GM12878 (cell line): Measurements from ENCODE around the gene CCSER1. TPM values are rescaled to one million over a fixed set of nuclear protein-coding genes. Genes with fewer than 3 reads are reported as not detected.

Source experiments
- ATAC-seq: fragments of 200-7000 bp; cut with Tn5 transposase; 3 replicates; pipeline ENCODE4 v1.9.1; 2020; ENCODE audit warnings: mild to moderate bottlenecking, moderate library complexity
- BruUV-seq: library from RNA; stranded (reverse); fragments of 400-500 nt; replicated peaks from 2 replicates; lab custom pipeline; 2021; lab: Mats Ljungman, UMichigan
- CTCF ChIA-PET: fragments of 300-600 bp; sonication (Branson Sonifier 250); formaldehyde crosslinking; extraction: SDS; loops from one replicate; lab custom pipeline; 2021; ENCODE audit warnings: inconsistent platforms; lab: Yijun Ruan, JAX
- POLR2A ChIA-PET: fragments of 350-600 bp; formaldehyde crosslinking; extraction: SDS; loops from one replicate; lab custom pipeline; 2021; ENCODE audit warnings: inconsistent platforms; lab: Charles Lee
- RAD21 ChIA-PET: fragments of 300-600 bp; sonication (Branson Sonifier 250); formaldehyde crosslinking; loops from one replicate; lab custom pipeline; 2023; ENCODE audit warnings: antibody characterized with exemption; ENCODE audit not compliant: unreplicated experiment; lab: Charles Lee
- SMC1A ChIA-PET: fragments of 300-600 bp; sonication (Branson Sonifier 250); formaldehyde crosslinking; loops from one replicate; lab custom pipeline; 2023; ENCODE audit not compliant: unreplicated experiment, uncharacterized antibody; lab: Charles Lee
- DNase-seq: peaks from one replicate; pipeline ENCODE4 v3.0.0-alpha.2; 2011; ENCODE audit warnings: low read depth, low spot score
- FAIRE-seq: peaks from 3 replicates; lab custom pipeline; 2011; peaks lifted over from hg19 to GRCh38; lab: Jason Lieb, UNC
- H2AFZ ChIP-seq: 2 replicates; pipeline ENCODE4 v1.6.0; 2011; ENCODE audit warnings: low read depth, low read length, control low read depth; ENCODE audit not compliant: control insufficient read depth
- H3K27ac ChIP-seq: 2 replicates; pipeline ENCODE4 v1.5.1; 2011; ENCODE audit warnings: control low read depth; ENCODE audit not compliant: control insufficient read depth, insufficient read depth
- H3K27me3 ChIP-seq, 2 experiments: replicated peaks in 1 of 2; 2 replicates each; pipeline versions ENCODE4 v1.6.0 to v1.6.1; 2011; ENCODE audit warnings: low read length in 1 of 2; ENCODE audit not compliant: control insufficient read depth in 2 of 2, insufficient read depth in 2 of 2
- H3K36me3 ChIP-seq, 2 experiments: 2 replicates each; pipeline ENCODE4 v1.5.1; 2011; ENCODE audit warnings: low read length in 1 of 2; ENCODE audit not compliant: control insufficient read depth in 2 of 2, insufficient read depth in 2 of 2
- H3K4me1 ChIP-seq: 2 replicates; pipeline ENCODE4 v1.6.1; 2011; ENCODE audit warnings: mild to moderate bottlenecking, low read length, moderate library complexity, mixed read lengths; ENCODE audit not compliant: control insufficient read depth, insufficient read depth
- H3K4me2 ChIP-seq: 2 replicates; pipeline ENCODE4 v1.6.0; 2011; ENCODE audit warnings: control low read depth; ENCODE audit not compliant: control insufficient read depth, insufficient read depth
- H3K4me3 ChIP-seq: fragments of 200-600 bp; sonication (generic); 2 replicates; pipeline ENCODE4 v1.5.1; 2016
- H3K79me2 ChIP-seq: 2 replicates; pipeline ENCODE4 v1.6.0; 2011; ENCODE audit warnings: low read length; ENCODE audit not compliant: control insufficient read depth, insufficient read depth
- H3K9ac ChIP-seq: 2 replicates; pipeline ENCODE4 v1.8.0; 2011; ENCODE audit warnings: low read length, control low read depth, mixed read lengths; ENCODE audit not compliant: control insufficient read depth, insufficient read depth
- H3K9me3 ChIP-seq: replicated peaks from 3 replicates; pipeline ENCODE4 v1.5.1; 2011; ENCODE audit warnings: mild to moderate bottlenecking, low read length; ENCODE audit not compliant: control insufficient read depth, insufficient read depth
- H4K20me1 ChIP-seq: 2 replicates; pipeline ENCODE4 v1.6.0; 2011; ENCODE audit not compliant: control insufficient read depth, insufficient read depth
- BCL11A ChIP-seq: IDR thresholded peaks from 2 replicates; pipeline ENCODE4 v1.6.1; 2011; ENCODE audit warnings: low read depth, low read length
- BCL3 ChIP-seq: IDR thresholded peaks from 2 replicates; pipeline ENCODE4 v1.6.1; 2011; ENCODE audit warnings: borderline replicate concordance, low read depth, mild to moderate bottlenecking, moderate library complexity, low read length; ENCODE audit not compliant: insufficient read depth, poor library complexity, severe bottlenecking
- BRCA1 ChIP-seq: IDR thresholded peaks from 2 replicates; pipeline ENCODE4 v1.6.1; 2011; ENCODE audit warnings: low read depth, low read length, improper control_type of control experiment
- CBX5 ChIP-seq: sonication (generic); IDR thresholded peaks from 2 replicates; pipeline ENCODE4 v1.6.1; 2016; ENCODE audit warnings: low read depth, moderate library complexity, mild to moderate bottlenecking, inconsistent platforms
- CREM ChIP-seq: IDR thresholded peaks from 2 replicates; pipeline ENCODE4 v1.6.1; 2014; ENCODE audit warnings: antibody characterized with exemption, low read depth
- CTCF ChIP-seq, 3 experiments: IDR thresholded peaks in 2 of 3; conservative IDR thresholded peaks in 1 of 3; 2 replicates each; pipeline ENCODE4 v1.5.1; 2011; ENCODE audit warnings: low read depth in 3 of 3, low read length in 3 of 3, mild to moderate bottlenecking in 3 of 3, control low read depth in 2 of 3, moderate library complexity in 2 of 3, inconsistent platforms in 1 of 3, mixed read lengths in 1 of 3; ENCODE audit not compliant: control insufficient read depth in 2 of 3, insufficient read depth in 1 of 3; ENCODE audit errors: extremely low read depth in 1 of 3
- E4F1 ChIP-seq: fragments of 450-650 bp; IDR thresholded peaks from 2 replicates; pipeline ENCODE4 v1.6.1; 2018; ENCODE audit warnings: borderline replicate concordance, mild to moderate bottlenecking; ENCODE audit not compliant: partially characterized antibody
- HCFC1 ChIP-seq: fragments of 150-350 bp; IDR thresholded peaks from 2 replicates; pipeline ENCODE4 v1.6.1; 2014; ENCODE audit warnings: low read length
- IKZF2 ChIP-seq, 2 experiments: fragments of 450-650 bp; IDR thresholded peaks; 2 replicates each; pipeline ENCODE4 v1.6.1; 2017; ENCODE audit warnings: mild to moderate bottlenecking in 2 of 2, moderate library complexity in 2 of 2
- KDM1A ChIP-seq: fragments of 200-600 bp; sonication (generic); IDR thresholded peaks from 2 replicates; pipeline ENCODE4 v1.6.1; 2016; ENCODE audit warnings: borderline replicate concordance
- LARP7 ChIP-seq: fragments of 450-650 bp; IDR thresholded peaks from 2 replicates; pipeline ENCODE4 v1.6.1; 2017; ENCODE audit warnings: mild to moderate bottlenecking
- MEF2A ChIP-seq: IDR thresholded peaks from 2 replicates; pipeline ENCODE4 v1.6.1; 2011; ENCODE audit warnings: low read depth, mild to moderate bottlenecking, low read length, moderate library complexity; ENCODE audit not compliant: insufficient read depth
- NFXL1 ChIP-seq: fragments of 450-650 bp; IDR thresholded peaks from 2 replicates; pipeline ENCODE4 v1.6.1; 2017; ENCODE audit warnings: antibody characterized with exemption, mild to moderate bottlenecking, borderline replicate concordance
- POLR2A ChIP-seq: IDR thresholded peaks from 2 replicates; pipeline ENCODE4 v1.6.1; 2011; ENCODE audit warnings: low read depth, mild to moderate bottlenecking, low read length
- RB1 ChIP-seq: fragments of 450-650 bp; formaldehyde crosslinking; IDR thresholded peaks from 2 replicates; pipeline ENCODE4 v1.6.1; 2017; ENCODE audit warnings: mild to moderate bottlenecking, borderline replicate concordance
- SP1 ChIP-seq: IDR thresholded peaks from one replicate; pipeline ENCODE4 v1.6.1; 2011; ENCODE audit warnings: low read depth, low read length
- SUPT20H ChIP-seq: IDR thresholded peaks from 2 replicates; pipeline ENCODE4 v1.6.1; 2011; ENCODE audit warnings: low read depth, mild to moderate bottlenecking, low read length, moderate library complexity, borderline replicate concordance; ENCODE audit not compliant: control insufficient read depth
- SUZ12 ChIP-seq: fragments of 200-600 bp; sonication (generic); IDR thresholded peaks from one replicate; pipeline ENCODE4 v1.6.1; 2018; ENCODE audit warnings: antibody characterized with exemption, mild to moderate bottlenecking; ENCODE audit not compliant: unreplicated experiment
- ZNF217 ChIP-seq: fragments of 450-650 bp; IDR thresholded peaks from 2 replicates; pipeline ENCODE4 v1.6.1; 2017; ENCODE audit warnings: antibody characterized with exemption, mild to moderate bottlenecking
- ZSCAN29 ChIP-seq: fragments of 450-650 bp; IDR thresholded peaks from 2 replicates; pipeline ENCODE4 v1.6.1; 2017; ENCODE audit warnings: mild to moderate bottlenecking, moderate library complexity
- ZZZ3 ChIP-seq: IDR thresholded peaks from 2 replicates; pipeline ENCODE4 v1.6.1; 2011; ENCODE audit warnings: low read depth; ENCODE audit not compliant: control insufficient read depth, insufficient read length
- WGBS: methylation state at CpG from one replicate; pipeline ENCODE4 v1.1.6; 2016; ENCODE audit warnings: low lambda C conversion rate; ENCODE audit not compliant: insufficient replicate concordance, insufficient coverage; ENCODE audit errors: missing lambda C conversion rate; 5-methylcytosine and 5-hydroxymethylcytosine counted together
- in situ Hi-C: fragments of 300-500 bp; cut with MboI; formaldehyde crosslinking; loops from 9 replicates; pipeline ENCODE4 v1.14.3; 2018; ENCODE audit warnings: mixed read lengths
- intact Hi-C: fragments of 100-400 bp; cut with micrococcal nuclease; formaldehyde crosslinking; loops from one replicate; pipeline ENCODE4 v1.14.2; 2022; ENCODE audit not compliant: unreplicated experiment
- polyA plus RNA-seq, 11 experiments: library from polyadenylated mRNA; depleted of rRNA in 4 of 11; unstranded in 6 of 11; stranded (reverse) in 5 of 11; fragments of >200 nt; fragmentation: Nextera tagmentation in 4 of 11; fragmentation: Illumina TruSeq in 1 of 11; extraction: Ambion mirVana in 4 of 11; extraction: Trizol in 1 of 11; gene quantifications; 1 replicate in 1 of 11; 2 replicates in 10 of 11; pipeline versions ENCODE4 v1.2.1 to v1.2.3, GENCODE V29; 2011 to 2016; ENCODE audit warnings: inconsistent platforms in 2 of 11, missing spikeins in 2 of 11, low read depth in 1 of 11
- total RNA-seq, 4 experiments: library from RNA; depleted of rRNA in 3 of 4; stranded (reverse); fragments of >200 nt in 3 of 4; fragmentation: Illumina TruSeq in 1 of 4; extraction: Trizol in 1 of 4; gene quantifications; 2 replicates each; pipeline versions ENCODE4 v1.2.1 to v1.2.3, GENCODE V29; 2013 to 2021

The CCSER1 gene
- total and polyA plus RNA-seq, 10 of the 15 experiments (the other 5 are each of a cell fraction or from before 2014, with no cell fraction given), result 0.22 to 2.7 (median 1.0) TPM

- peak; percentile 49 for DNase-seq
- Histone ChIP-seq H3K4me2 (no peak overlapping the region), H3K36me3 (no peaks in the 10 kb centered on the region), H4K20me1 (no peaks in the 10 kb centered on the region), H3K27me3 (no peaks in the 10 kb centered on the region), H2AFZ (no peak overlapping the region), H3K79me2 (no peaks in the 10 kb centered on the region), H3K27ac (no peak overlapping the region), H3K4me3 (no peak overlapping the region), H3K9ac (no peak overlapping the region), H3K9me3 (no peaks in the 10 kb centered on the region), H3K4me1 (no peaks in the 10 kb centered on the region)
- intact Hi-C loops (no loop called here), in situ Hi-C loops (no loop called here)
- peak; percentile 99 for ATAC-seq
- no peak for FAIRE-seq
- RAD21 ChIA-PET, result no interaction called here
- SMC1A ChIA-PET, result interaction anchor here (0.6 to 1.4 kb wide), 3 partner anchors 9 to 145 kb away, joined by 3 to 4 read pairs (median 3); no protein-coding TSS in a partner anchor
- WGBS, result 3% methylated on average over 2 of the region's 2 CpGs
- CTCF ChIA-PET, result no interaction called here
- POLR2A ChIA-PET, result no interaction called here
- BruUV-seq, result no TSS peak
- TF ChIP-seq SUPT20H (no peak), BRCA1 (no peak), ZSCAN29 (no peak), KDM1A (no peak), IKZF2 (IDR thresholded peaks at IDR 0.05) (peak; percentile 43 to 71; a peak in 3 of 4 replicates), LARP7 (no peak), CTCF (IDR thresholded peaks at IDR 0.05 in 2 of 3, conservative IDR thresholded peaks at IDR 0.05 in 1 of 3; ENCODE audit: control insufficient read depth in 2 of 3, extremely low read depth in 1 of 3, insufficient read depth in 1 of 3, low read depth in 3 of 3, low read length in 3 of 3) (no peak), CREM (no peak), MEF2A (peak; percentile 21; the same call in 1 of the 2 replicates), ZZZ3 (no peak), POLR2A (no peak), NFXL1 (no peak), RB1 (no peak), ZNF217 (peak; percentile 88), SP1 (no peak), HCFC1 (no peak), E4F1 (no peak), SUZ12 (no peak), CBX5 (no peak), BCL11A (peak; percentile 6; the same call in 1 of the 2 replicates), BCL3 (no peak)
Observed at GRCh38 chr4:90842960-90843359, 715.8 kb downstream of the CCSER1 start.
